Endothelial cell of umbilical vein (primary cell): ENCODE results near the gene THAP10. TPM values are rescaled to one million over a fixed set of nuclear protein-coding genes. Genes with fewer than 3 reads are reported as not detected.

Source experiments
- BruUV-seq: library from RNA; stranded (reverse); fragments of 400-500 nt; replicated peaks from 2 replicates; lab custom pipeline; 2021; lab: Mats Ljungman, UMichigan
- CTCF ChIA-PET: fragments of 300-600, 350-600 bp; sonication (Branson Sonifier 250); formaldehyde crosslinking; loops from one replicate; lab custom pipeline; 2021; ENCODE audit warnings: antibody characterized with exemption, inconsistent platforms; lab: Charles Lee
- POLR2A ChIA-PET: fragments of 300-600, 350-600 bp; sonication (Branson Sonifier 250); formaldehyde crosslinking; loops from one replicate; lab custom pipeline; 2021; ENCODE audit warnings: antibody characterized with exemption, inconsistent platforms; lab: Charles Lee
- DNase-seq: peaks from one replicate; pipeline ENCODE4 v3.0.0-alpha.2; 2011; ENCODE audit warnings: low read depth, low spot score
- FAIRE-seq: peaks from 2 replicates; lab custom pipeline; 2011; peaks lifted over from hg19 to GRCh38; lab: Jason Lieb, UNC
- H2AFZ ChIP-seq: 2 replicates; pipeline ENCODE4 v1.6.0; 2012; ENCODE audit warnings: low read depth, low read length, control low read depth, inconsistent platforms
- H3K27ac ChIP-seq: 2 replicates; pipeline ENCODE4 v1.5.1; 2011; ENCODE audit warnings: low read depth, mild to moderate bottlenecking, control low read depth, low read length, moderate library complexity; ENCODE audit not compliant: insufficient read depth
- H3K27me3 ChIP-seq, 2 experiments: 2 replicates each; pipeline versions ENCODE4 v1.6.0 to v1.6.1; 2011; ENCODE audit warnings: low read length in 2 of 2, mixed read lengths in 1 of 2; ENCODE audit not compliant: control insufficient read depth in 2 of 2, insufficient read depth in 2 of 2
- H3K36me3 ChIP-seq, 2 experiments: 2 replicates in 1 of 2; 3 replicates in 1 of 2; pipeline ENCODE4 v1.5.1; 2011; ENCODE audit warnings: low read length in 2 of 2, mild to moderate bottlenecking in 1 of 2, moderate library complexity in 1 of 2; ENCODE audit not compliant: control insufficient read depth in 2 of 2, insufficient read depth in 2 of 2; ENCODE audit errors: extremely low read depth in 1 of 2
- H3K4me1 ChIP-seq: 3 replicates; pipeline ENCODE4 v1.5.1; 2011; ENCODE audit warnings: mild to moderate bottlenecking, low read length; ENCODE audit not compliant: control insufficient read depth, insufficient read depth; ENCODE audit errors: extremely low read depth
- H3K4me2 ChIP-seq: 2 replicates; pipeline ENCODE4 v1.6.1; 2011; ENCODE audit warnings: low read length, control low read depth, mixed read lengths; ENCODE audit not compliant: insufficient read depth
- H3K4me3 ChIP-seq, 3 experiments: fragments of 200-600 bp in 1 of 3; sonication (generic), shearing (Covaris generic) in 1 of 3; replicated peaks in 1 of 3; 2 replicates each; pipeline ENCODE4 v1.5.1; 2011 to 2016; ENCODE audit warnings: control low read depth in 3 of 3, low read length in 3 of 3, mild to moderate bottlenecking in 2 of 3, inconsistent platforms in 1 of 3, low read depth in 1 of 3, moderate library complexity in 1 of 3; ENCODE audit not compliant: insufficient read depth in 1 of 3
- H3K79me2 ChIP-seq: 2 replicates; pipeline ENCODE4 v1.6.0; 2012; ENCODE audit warnings: low read length, inconsistent platforms; ENCODE audit not compliant: control insufficient read depth, insufficient read depth
- H3K9ac ChIP-seq: replicated peaks from 2 replicates; pipeline ENCODE3; 2011; ENCODE audit warnings: low read length, control low read depth; ENCODE audit not compliant: insufficient read depth; ENCODE audit errors: extremely low read depth
- H3K9me1 ChIP-seq: replicated peaks from 3 replicates; pipeline ENCODE4 v1.6.0; 2011; ENCODE audit warnings: mild to moderate bottlenecking, low read length; ENCODE audit not compliant: control insufficient read depth, insufficient read depth; ENCODE audit errors: extremely low read depth
- H3K9me3 ChIP-seq: replicated peaks from 2 replicates; pipeline ENCODE4 v1.5.1; 2012; ENCODE audit warnings: low read length, inconsistent platforms; ENCODE audit not compliant: control insufficient read depth, insufficient read depth
- H4K20me1 ChIP-seq: replicated peaks from 2 replicates; pipeline ENCODE3; 2011; ENCODE audit warnings: mild to moderate bottlenecking, low read length; ENCODE audit not compliant: control insufficient read depth, insufficient read depth; ENCODE audit errors: extremely low read depth
- FOS ChIP-seq: IDR thresholded peaks from 2 replicates; pipeline ENCODE4 v1.6.1; 2011; ENCODE audit warnings: mild to moderate bottlenecking, low read length, moderate library complexity, borderline replicate concordance; ENCODE audit not compliant: insufficient read depth
- GATA2 ChIP-seq: IDR thresholded peaks from 2 replicates; pipeline ENCODE4 v1.7.0; 2011; ENCODE audit warnings: low read depth, mild to moderate bottlenecking, moderate library complexity, mixed read lengths, low read length; ENCODE audit not compliant: insufficient read length, insufficient read depth
- MYC ChIP-seq: IDR thresholded peaks from one replicate; pipeline ENCODE4 v1.6.1; 2011; ENCODE audit warnings: mild to moderate bottlenecking, low read depth, low read length
- POLR2A ChIP-seq: IDR thresholded peaks from 2 replicates; pipeline ENCODE4 v1.6.1; 2012; ENCODE audit warnings: low read depth, mild to moderate bottlenecking, control low read depth, low read length
- dilution Hi-C: fragments of 300-500 bp; cut with MboI; formaldehyde crosslinking; loops from one replicate; pipeline ENCODE4 v1.15.0; 2019; ENCODE audit warnings: low sequenced_read_pairs; ENCODE audit not compliant: extremely low pct_ligation_motif_present
- intact Hi-C: fragments of 100-400 bp; cut with micrococcal nuclease; formaldehyde crosslinking; loops from one replicate; pipeline ENCODE4 v1.10.0; 2022
- polyA plus RNA-seq, 4 experiments: library from polyadenylated mRNA; depleted of rRNA in 3 of 4; stranded (reverse) in 3 of 4; unstranded in 1 of 4; fragments of >200 nt; gene quantifications; 2 replicates each; pipeline versions ENCODE4 v1.2.1 to v1.2.3, GENCODE V29; 2011 to 2012; ENCODE audit warnings: missing spikeins in 1 of 4
- total RNA-seq: library from RNA; stranded (reverse); gene quantifications from 2 replicates; pipeline ENCODE4 v1.2.3, GENCODE V29; 2021

The THAP10 gene
- total and polyA plus RNA-seq, 2 donors (not counting 3 experiments of a cell fraction or from before 2014, with no cell fraction given): 1.7 to 4.0 TPM

DNA sequence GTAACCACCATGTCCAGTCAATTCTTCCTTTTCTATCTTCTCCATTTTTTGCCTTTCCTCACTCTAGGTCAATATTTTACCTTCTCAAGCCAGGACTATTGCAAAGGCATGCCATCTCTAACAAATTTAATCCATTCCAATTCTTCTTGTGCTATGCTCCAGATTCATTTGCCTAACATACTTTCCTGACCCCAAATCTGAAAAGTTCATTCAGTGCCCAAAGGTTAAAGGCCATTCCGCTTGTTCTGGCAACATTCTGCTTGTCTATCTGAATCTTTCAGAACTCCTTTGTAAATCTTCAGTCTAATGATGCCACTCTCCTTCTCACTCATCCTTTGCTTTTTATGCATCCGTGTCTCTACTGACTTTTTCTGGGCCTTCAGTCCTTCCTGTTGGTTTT lies 15.6 kb downstream of the THAP10 start:
- no peak overlapping the region for H2AFZ ChIP-seq
- CTCF ChIA-PET: interaction anchor here (4.4 kb wide), 1 partner anchor 51 kb away, joined by 160 read pairs; no protein-coding TSS in a partner anchor

DNA sequence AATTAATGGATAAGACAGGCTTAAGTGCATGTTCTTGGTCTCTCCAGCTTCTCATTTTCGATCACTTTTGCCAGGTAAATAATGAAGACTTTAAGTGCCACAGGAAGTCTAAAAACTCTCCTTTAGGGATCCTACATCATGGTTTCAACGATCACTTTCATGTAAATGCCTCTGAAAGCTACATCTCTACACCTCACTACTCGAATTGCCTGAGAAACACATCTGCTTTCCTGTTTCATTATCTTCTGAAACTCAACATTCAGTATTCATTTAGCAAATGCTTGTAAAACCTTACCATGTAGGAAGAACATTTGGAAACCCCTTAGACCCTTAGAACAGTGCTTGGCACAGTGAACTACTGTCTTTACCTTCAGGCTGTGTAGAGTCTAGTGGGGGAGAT lies 16.2 kb downstream of the THAP10 start:
- Histone ChIP-seq H3K79me2 (no peaks in the 10 kb centered on the region), H3K4me2 (no peak overlapping the region), H3K9ac (no peak overlapping the region), H3K4me3 (no peak overlapping the region), H3K9me3 (no peaks in the 10 kb centered on the region), H3K36me3 (no peaks in the 10 kb centered on the region), H2AFZ (no peak overlapping the region), H3K27me3 (no peaks in the 10 kb centered on the region), H4K20me1 (no peaks in the 10 kb centered on the region), H3K9me1 (no peaks in the 10 kb centered on the region), H3K4me1 (peaks cover 8% of the 10 kb centered on the region), H3K27ac (no peak overlapping the region)
- ChIA-PET POLR2A (no interaction called here), CTCF (interaction anchor here (2.2 to 4.4 kb wide), 5 partner anchors 47 to 307 kb away, joined by 30 to 160 read pairs (median 35); no protein-coding TSS in a partner anchor)
- TF ChIP-seq GATA2 (no peak), MYC (no peak), FOS (no peak)
- no TSS peak for BruUV-seq
- FAIRE-seq (no peak), DNase-seq (no peak)
- dilution Hi-C loops (no loop called here), intact Hi-C loops (no loop called here)

More for the DNA sequence above, 15.6 kb downstream of the THAP10 start:
- dilution Hi-C loops: no loop called here
- FAIRE-seq (no peak), DNase-seq (no peak)
- BruUV-seq: no TSS peak
- Histone ChIP-seq H3K4me2 (no peak overlapping the region), H3K9me1 (no peaks in the 10 kb centered on the region), H3K4me3 (no peak overlapping the region), H3K27ac (no peak overlapping the region), H3K79me2 (no peaks in the 10 kb centered on the region), H3K36me3 (no peaks in the 10 kb centered on the region), H3K9me3 (no peaks in the 10 kb centered on the region), H3K27me3 (no peaks in the 10 kb centered on the region), H3K4me1 (peaks cover 8% of the 10 kb centered on the region), H4K20me1 (no peaks in the 10 kb centered on the region), H3K9ac (no peak overlapping the region)
- intact Hi-C loops: no loop called here
- POLR2A ChIA-PET: no interaction called here
- no peak for TF ChIP-seq POLR2A
